Activated CD8-positive, alpha-beta memory T cell treated with anti-CD3 and anti-CD28 coated beads, Interleukin-2, amount 50 U/mL, for 1 hour (primary cell): Measurements from ENCODE around the gene CPSF4L.

Experiments
- DNase-seq: peaks from one replicate; pipeline ENCODE4 v3.0.0-alpha.2; 2020; ENCODE audit errors: extremely low read depth

The CPSF4L gene

GRCh38 chr17:73203135-73203787 lies 58.4 kb downstream of the CPSF4L start:
- DNase-seq, result no peak

- no peak for DNase-seq
Observed at GRCh38 chr17:73201215-73202069, 60.2 kb downstream of the CPSF4L start.

GRCh38 chr17:73200476-73200875 lies 61.2 kb downstream of the CPSF4L start:
- no peak for DNase-seq

- no peak for DNase-seq
Observed at GRCh38 chr17:73199751-73200317, 61.8 kb downstream of the CPSF4L start.

- no peak for DNase-seq
Observed at GRCh38 chr17:73198930-73199260, 62.8 kb downstream of the CPSF4L start.
